ENCODE results near the gene SRPRB.

DNA sequence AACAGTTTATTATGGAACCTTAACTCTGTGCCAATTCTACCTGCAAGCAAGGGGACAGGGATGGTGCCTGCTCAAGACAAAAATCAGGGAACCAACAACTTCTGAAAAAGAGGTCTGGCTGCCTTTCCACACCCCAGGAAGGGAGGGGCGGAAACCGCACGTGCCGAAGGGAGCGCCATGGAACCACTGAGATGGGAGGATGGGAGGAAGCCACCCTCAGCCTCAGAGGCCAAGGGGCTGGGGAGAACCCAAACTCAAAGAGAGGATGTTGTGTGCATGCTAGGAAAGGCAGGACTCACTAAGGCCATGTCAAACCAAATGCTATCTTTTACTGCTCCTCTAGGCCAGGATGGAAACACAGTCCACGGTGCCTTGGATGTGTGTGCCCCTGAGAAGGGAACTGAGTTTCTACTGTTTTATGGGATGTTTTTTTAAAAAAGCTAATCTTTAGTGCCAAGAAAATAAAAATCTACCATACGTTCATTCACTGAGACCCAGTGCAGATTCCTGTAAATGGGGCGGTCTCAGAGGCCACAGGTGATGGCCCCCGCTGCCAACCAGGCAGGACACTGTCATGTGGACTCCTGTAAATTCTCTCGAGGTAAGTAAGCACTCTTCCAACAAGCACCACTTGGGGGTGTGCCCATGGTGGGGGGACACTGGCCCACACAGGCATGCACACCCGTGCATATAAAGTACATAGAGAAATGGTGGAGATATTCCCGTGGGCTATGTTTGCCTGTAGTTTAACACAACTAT, 20.5 kb downstream of the SRPRB start:
- TF ChIP-seq POLR2A (IDR thresholded peaks at IDR 0.05; ENCODE audit: low read length) (no peak), GATA1 (IDR thresholded peaks at IDR 0.05; ENCODE audit: low read depth, low read length) (no peak)
